ENCODE data around the gene ZNF462.
"Not testable (repeated sequence)": the region's sequence is repeated elsewhere in the genome, so short reads cannot be mapped to it uniquely, and the experiment has no call there.

The ZNF462 gene

GRCh38 chr9:106886111-106887046, 23.4 kb downstream of the ZNF462 start:
- no peak for DNase-seq (ENCODE audit: low read depth, low spot score)

GRCh38 chr9:106887066-106887465, 24.1 kb downstream of the ZNF462 start:
- no peak for DNase-seq (ENCODE audit: low read depth, low spot score)

- no peak for DNase-seq (ENCODE audit: low read depth, low spot score)
Measured at GRCh38 chr9:106889061-106889590, 26.2 kb downstream of the ZNF462 start.

GRCh38 chr9:106890608-106891007, 27.6 kb downstream of the ZNF462 start:
- DNase-seq (ENCODE audit: low read depth, low spot score): no peak

- DNase-seq (ENCODE audit: low read depth, low spot score): no peak
Measured at GRCh38 chr9:106891286-106891685, 28.3 kb downstream of the ZNF462 start.

GRCh38 chr9:106892632-106893031, 29.7 kb downstream of the ZNF462 start:
- peak; percentile 62 for DNase-seq (ENCODE audit: low read depth, low spot score)

- no peak for DNase-seq (ENCODE audit: low read depth, low spot score)
Measured at GRCh38 chr9:106893088-106893487, 30.1 kb downstream of the ZNF462 start.

- DNase-seq (ENCODE audit: low read depth, low spot score): no peak
Measured at GRCh38 chr9:106896695-106897094, 33.7 kb downstream of the ZNF462 start.

GRCh38 chr9:106897236-106897635, 34.3 kb downstream of the ZNF462 start:
- DNase-seq (ENCODE audit: low read depth, low spot score): no peak

GRCh38 chr9:106897751-106898150, 34.8 kb downstream of the ZNF462 start:
- DNase-seq (ENCODE audit: low read depth, low spot score): no peak

- not testable (repeated sequence) for DNase-seq (ENCODE audit: low read depth, low spot score)
Measured at GRCh38 chr9:106900523-106900922, 37.6 kb downstream of the ZNF462 start.

GRCh38 chr9:106906129-106906528, 43.2 kb downstream of the ZNF462 start:
- DNase-seq (ENCODE audit: low read depth, low spot score): no peak

- no peak for DNase-seq (ENCODE audit: low read depth, low spot score)
Measured at GRCh38 chr9:106911951-106912350, 49.0 kb downstream of the ZNF462 start.

GRCh38 chr9:106913276-106913675, 50.3 kb downstream of the ZNF462 start:
- no peak for DNase-seq (ENCODE audit: low read depth, low spot score)

- DNase-seq (ENCODE audit: low read depth, low spot score): no peak
Measured at GRCh38 chr9:106915851-106916250, 52.9 kb downstream of the ZNF462 start.

- no peak for DNase-seq (ENCODE audit: low read depth, low spot score)
Measured at GRCh38 chr9:106916466-106917235, 53.7 kb downstream of the ZNF462 start.

- no peak for DNase-seq (ENCODE audit: low read depth, low spot score)
Measured at GRCh38 chr9:106918825-106919509, 56.0 kb downstream of the ZNF462 start.

- DNase-seq (ENCODE audit: low read depth, low spot score): no peak
Measured at GRCh38 chr9:106920091-106920490, 57.1 kb downstream of the ZNF462 start.

GRCh38 chr9:106920701-106921283, 57.8 kb downstream of the ZNF462 start:
- DNase-seq (ENCODE audit: low read depth, low spot score): no peak

- DNase-seq (ENCODE audit: low read depth, low spot score): no peak
Measured at GRCh38 chr9:106921341-106921899, 58.5 kb downstream of the ZNF462 start.

- no peak for DNase-seq (ENCODE audit: low read depth, low spot score)
Measured at GRCh38 chr9:106922026-106922425, 59.1 kb downstream of the ZNF462 start.
